ENCODE measurements around the gene NUFIP1.
A peak's percentile ranks its signal among the peaks of the same experiment; 100 is the strongest.
"Not testable (repeated sequence)": the region's sequence is repeated elsewhere in the genome, so short reads cannot be mapped to it uniquely, and the experiment has no call there.

Gene NUFIP1

DNA sequence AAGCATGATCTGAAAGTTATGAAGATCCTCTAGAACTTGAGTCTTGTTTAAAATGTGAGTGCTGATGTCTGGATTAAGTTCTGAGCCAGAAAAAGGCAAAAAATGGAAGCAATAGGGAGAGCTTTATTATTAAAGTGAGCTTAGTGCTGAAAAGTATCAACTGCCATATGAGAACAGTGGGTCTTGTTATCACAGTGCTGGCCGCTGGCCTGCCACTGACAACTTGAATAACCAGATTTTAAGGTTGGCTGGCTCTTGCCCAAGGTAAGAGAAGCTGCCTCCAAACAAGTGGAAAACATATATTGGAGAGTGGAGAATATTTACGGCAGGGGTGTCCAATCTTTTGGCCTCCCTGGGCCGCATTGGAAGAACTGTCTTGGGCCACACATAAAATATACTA, 33.9 kb downstream of the NUFIP1 start:
- DNase-seq (ENCODE audit: low spot score in 2 of 2) (no peak), ATAC-seq (replicated peaks; ENCODE audit: extremely low read depth, poor library complexity, severe bottlenecking) (no peak)
- peaks cover 8% of the 10 kb centered on the region for H3K36me3 Mint-ChIP-seq (ENCODE audit: insufficient read depth)
- no peaks in the 10 kb centered on the region for H3K9me3 Mint-ChIP-seq
- no peaks in the 10 kb centered on the region for H3K4me1 Mint-ChIP-seq
- H3K4me3 Mint-ChIP-seq = no peak overlapping the region
- H3K27ac Mint-ChIP-seq (ENCODE audit: low read depth) = no peak overlapping the region
- no peaks in the 10 kb centered on the region for H3K27me3 Mint-ChIP-seq

DNA sequence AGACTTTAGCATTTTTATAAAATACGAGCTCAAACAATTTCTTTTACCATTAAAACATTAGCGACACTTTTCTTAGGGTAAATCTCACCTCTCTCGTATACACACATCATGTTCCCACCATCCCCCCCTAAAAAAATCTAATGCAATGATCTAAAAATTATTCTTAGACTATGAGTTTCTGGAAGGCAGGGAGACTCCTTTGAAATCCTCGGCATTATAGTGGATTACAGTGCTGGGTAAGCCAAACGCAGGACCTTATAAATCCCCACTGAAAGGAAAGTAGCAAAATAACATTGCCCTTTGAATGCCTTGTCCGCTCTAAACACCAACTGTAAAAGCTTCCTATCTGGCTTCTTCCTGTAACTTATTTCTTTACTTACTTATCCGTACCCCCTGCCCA, 35.0 kb downstream of the NUFIP1 start:
- Mint-ChIP-seq H3K9me3 (no peaks in the 10 kb centered on the region), H3K4me1 (no peaks in the 10 kb centered on the region), H3K27ac (ENCODE audit: low read depth) (no peak overlapping the region), H3K27me3 (no peaks in the 10 kb centered on the region), H3K4me3 (no peak overlapping the region), H3K36me3 (ENCODE audit: insufficient read depth) (peaks cover 10% of the 10 kb centered on the region)
- DNase-seq (ENCODE audit: low spot score in 2 of 2) = no peak
- ATAC-seq (replicated peaks; ENCODE audit: extremely low read depth, poor library complexity, severe bottlenecking) = no peak

DNA sequence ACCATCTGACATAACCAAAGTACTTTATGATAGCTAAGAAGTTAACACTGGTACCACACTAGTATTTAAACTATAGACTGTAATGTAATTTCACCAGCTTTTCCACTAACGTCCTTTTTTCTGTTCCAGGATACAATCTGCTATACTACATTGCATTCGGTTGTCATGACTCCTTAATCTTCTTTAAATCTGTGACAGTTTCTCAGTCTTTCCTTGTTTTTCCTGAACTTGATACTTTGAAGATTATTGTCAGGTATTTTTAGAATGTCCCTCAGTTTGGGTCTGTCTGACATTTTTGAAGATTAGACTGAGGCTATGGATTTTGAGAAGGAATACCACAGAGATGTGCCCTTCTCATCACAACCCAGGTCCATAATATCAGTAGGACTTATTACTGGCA, 36.6 kb downstream of the NUFIP1 start:
- Mint-ChIP-seq H3K36me3 (ENCODE audit: insufficient read depth) (peaks cover 10% of the 10 kb centered on the region), H3K9me3 (no peaks in the 10 kb centered on the region), H3K27me3 (no peaks in the 10 kb centered on the region), H3K4me1 (no peaks in the 10 kb centered on the region), H3K4me3 (no peak overlapping the region), H3K27ac (ENCODE audit: low read depth) (no peak overlapping the region)
- DNase-seq (ENCODE audit: low spot score in 2 of 2) = no peak
- ATAC-seq (replicated peaks; ENCODE audit: extremely low read depth, poor library complexity, severe bottlenecking) = no peak

DNA sequence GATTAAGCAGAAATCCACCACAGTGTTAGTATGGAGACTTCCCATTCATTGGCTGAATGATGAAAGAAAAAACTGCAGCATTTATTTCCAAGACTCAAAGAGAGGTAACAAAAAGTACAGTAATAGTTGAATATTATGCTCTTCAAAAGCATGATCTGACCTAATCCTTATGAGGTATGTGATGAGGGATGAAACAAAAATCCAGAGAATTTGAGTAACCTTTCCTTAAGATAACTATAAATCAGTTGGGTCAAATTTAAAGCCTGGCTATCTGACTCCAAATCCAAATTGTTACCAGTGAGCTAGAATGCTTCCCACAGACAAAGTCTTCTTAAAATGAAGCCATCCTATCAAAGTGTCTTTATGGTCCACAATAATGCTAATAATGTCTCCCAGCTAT, 38.1 kb downstream of the NUFIP1 start:
- Mint-ChIP-seq H3K4me1 (no peaks in the 10 kb centered on the region), H3K4me3 (no peak overlapping the region), H3K9me3 (no peaks in the 10 kb centered on the region), H3K36me3 (ENCODE audit: insufficient read depth) (peaks cover 10% of the 10 kb centered on the region), H3K27me3 (no peaks in the 10 kb centered on the region), H3K27ac (ENCODE audit: low read depth) (no peak overlapping the region)
- no peak for DNase-seq (ENCODE audit: low spot score in 2 of 2)
- no peak for ATAC-seq (replicated peaks; ENCODE audit: extremely low read depth, poor library complexity, severe bottlenecking)

DNA sequence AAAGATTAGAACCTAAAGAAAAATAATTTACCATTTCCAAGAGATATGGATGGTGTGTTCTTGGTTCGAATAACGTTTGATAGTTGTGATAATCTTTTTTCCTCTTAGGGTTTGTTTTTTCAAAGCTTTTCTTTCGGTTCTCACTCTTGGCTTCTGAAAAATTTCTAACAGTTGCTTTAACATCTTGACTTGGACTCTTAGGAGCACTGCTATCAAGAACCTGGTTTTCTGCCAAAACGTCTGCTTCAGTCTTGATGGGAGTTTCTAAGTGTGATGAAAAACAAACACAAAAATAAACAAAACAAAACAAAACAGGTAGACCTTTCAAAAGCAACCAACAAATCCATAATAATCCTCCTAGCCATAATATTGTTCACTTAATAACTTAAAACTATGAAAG, 45.9 kb downstream of the NUFIP1 start:
- DNase-seq (ENCODE audit: low spot score in 2 of 2); H3K4me1 Mint-ChIP-seq; H3K4me3 Mint-ChIP-seq; H3K27ac Mint-ChIP-seq (ENCODE audit: low read depth); H3K27me3 Mint-ChIP-seq; ATAC-seq (replicated peaks; ENCODE audit: extremely low read depth, poor library complexity, severe bottlenecking); H3K9me3 Mint-ChIP-seq: not testable (repeated sequence)
- peaks cover 13% of the 10 kb centered on the region for H3K36me3 Mint-ChIP-seq (ENCODE audit: insufficient read depth)

DNA sequence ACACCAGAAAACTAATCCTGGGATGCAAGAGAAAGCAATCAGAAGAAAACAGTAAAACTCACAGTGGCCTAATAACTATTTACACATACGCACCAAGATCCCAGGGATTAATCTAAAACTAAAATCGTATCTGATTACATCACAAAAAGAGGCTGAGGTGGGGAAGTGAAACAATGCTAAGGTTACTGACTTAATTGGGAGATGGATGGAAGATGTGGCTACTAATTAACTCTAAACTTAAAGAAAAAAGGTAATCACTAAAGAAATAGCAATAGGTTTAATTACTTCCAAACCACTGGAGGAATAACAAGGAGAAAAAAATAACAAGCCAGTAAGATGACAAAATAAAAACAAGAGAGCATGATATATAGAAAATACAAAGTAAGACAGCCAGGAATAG, 50.4 kb downstream of the NUFIP1 start:
- ATAC-seq (replicated peaks; ENCODE audit: extremely low read depth, poor library complexity, severe bottlenecking) (no peak), DNase-seq (ENCODE audit: low spot score in 2 of 2) (no peak)
- Mint-ChIP-seq H3K4me3 (no peak overlapping the region), H3K27ac (ENCODE audit: low read depth) (peak overlapping the region; percentile 2), H3K27me3 (no peaks in the 10 kb centered on the region), H3K36me3 (ENCODE audit: insufficient read depth) (peaks cover 12% of the 10 kb centered on the region), H3K9me3 (no peaks in the 10 kb centered on the region), H3K4me1 (no peaks in the 10 kb centered on the region)

DNA sequence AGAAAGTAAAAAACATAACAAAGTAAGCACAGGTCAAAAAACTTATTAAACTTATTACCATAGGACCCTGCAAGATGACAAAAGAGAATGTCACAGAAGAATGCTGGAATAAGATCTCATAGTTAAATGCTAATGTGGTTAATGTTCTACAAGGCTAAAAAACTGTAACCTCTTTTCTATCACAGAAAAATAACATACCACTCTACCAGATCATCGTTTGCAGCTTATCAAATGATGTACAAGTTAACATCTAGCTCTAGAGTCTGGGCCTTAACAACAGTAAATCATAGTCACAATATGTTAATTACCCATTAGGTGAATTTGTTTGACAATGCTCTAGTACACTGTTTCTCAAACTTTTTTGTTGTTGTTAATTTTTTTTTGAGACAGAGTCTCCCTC, 53.0 kb downstream of the NUFIP1 start:
- H3K4me3 Mint-ChIP-seq = no peak overlapping the region
- no peaks in the 10 kb centered on the region for H3K9me3 Mint-ChIP-seq
- H3K27me3 Mint-ChIP-seq = peaks cover 3% of the 10 kb centered on the region
- peaks cover 3% of the 10 kb centered on the region for H3K36me3 Mint-ChIP-seq (ENCODE audit: insufficient read depth)
- ATAC-seq (replicated peaks; ENCODE audit: extremely low read depth, poor library complexity, severe bottlenecking) (no peak), DNase-seq (ENCODE audit: low spot score in 2 of 2) (no peak)
- H3K27ac Mint-ChIP-seq (ENCODE audit: low read depth) = no peak overlapping the region
- H3K4me1 Mint-ChIP-seq = no peaks in the 10 kb centered on the region

DNA sequence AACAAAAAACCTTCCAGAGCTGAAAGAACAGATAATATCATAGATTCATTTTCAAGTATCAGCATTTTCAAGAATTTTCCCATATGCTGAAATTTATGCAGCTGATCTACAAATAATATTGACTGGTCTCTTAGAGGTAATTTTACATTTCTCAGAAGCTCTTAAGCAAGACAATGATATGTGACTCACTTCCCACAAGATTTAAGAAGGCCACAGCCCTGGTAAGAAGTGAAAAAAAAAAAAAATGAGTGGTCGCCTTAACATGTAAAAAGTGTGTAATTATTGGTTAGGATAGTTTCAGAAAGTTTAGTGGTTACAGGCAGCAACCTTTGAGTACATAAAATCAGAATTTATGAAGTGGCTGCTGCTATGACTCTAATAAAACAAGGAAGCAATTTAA, 54.5 kb downstream of the NUFIP1 start:
- Mint-ChIP-seq H3K9me3 (no peaks in the 10 kb centered on the region), H3K4me3 (no peak overlapping the region), H3K27me3 (peaks cover 19% of the 10 kb centered on the region), H3K4me1 (no peaks in the 10 kb centered on the region), H3K36me3 (ENCODE audit: insufficient read depth) (no peaks in the 10 kb centered on the region), H3K27ac (ENCODE audit: low read depth) (no peak overlapping the region)
- ATAC-seq (replicated peaks; ENCODE audit: extremely low read depth, poor library complexity, severe bottlenecking) (no peak), DNase-seq (ENCODE audit: low spot score in 2 of 2) (no peak)

DNA sequence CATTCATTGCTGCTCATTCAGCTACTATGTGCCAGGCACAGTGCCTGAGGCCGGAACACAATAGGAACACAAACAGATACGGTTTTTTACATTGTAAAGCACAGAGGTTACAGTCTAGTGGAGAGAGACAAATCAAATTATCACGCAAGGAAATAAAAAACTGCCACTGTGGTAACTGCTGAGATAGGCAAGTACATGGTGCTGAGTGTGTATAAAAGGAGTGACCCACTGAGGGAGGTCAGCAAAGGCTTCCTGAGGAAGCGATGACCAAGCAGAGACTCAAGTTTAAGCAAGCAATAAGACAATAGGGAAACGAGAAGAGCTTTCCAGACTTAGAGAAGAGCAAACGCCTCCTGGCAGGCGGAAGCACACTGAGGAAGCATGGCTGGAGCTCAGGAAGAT, 56.4 kb downstream of the NUFIP1 start:
- Mint-ChIP-seq H3K4me1 (no peaks in the 10 kb centered on the region), H3K27me3 (peaks cover 20% of the 10 kb centered on the region), H3K36me3 (ENCODE audit: insufficient read depth) (no peaks in the 10 kb centered on the region), H3K27ac (ENCODE audit: low read depth) (no peak overlapping the region), H3K9me3 (no peaks in the 10 kb centered on the region), H3K4me3 (no peak overlapping the region)
- no peak for DNase-seq (ENCODE audit: low spot score in 2 of 2)
- no peak for ATAC-seq (replicated peaks; ENCODE audit: extremely low read depth, poor library complexity, severe bottlenecking)

DNA sequence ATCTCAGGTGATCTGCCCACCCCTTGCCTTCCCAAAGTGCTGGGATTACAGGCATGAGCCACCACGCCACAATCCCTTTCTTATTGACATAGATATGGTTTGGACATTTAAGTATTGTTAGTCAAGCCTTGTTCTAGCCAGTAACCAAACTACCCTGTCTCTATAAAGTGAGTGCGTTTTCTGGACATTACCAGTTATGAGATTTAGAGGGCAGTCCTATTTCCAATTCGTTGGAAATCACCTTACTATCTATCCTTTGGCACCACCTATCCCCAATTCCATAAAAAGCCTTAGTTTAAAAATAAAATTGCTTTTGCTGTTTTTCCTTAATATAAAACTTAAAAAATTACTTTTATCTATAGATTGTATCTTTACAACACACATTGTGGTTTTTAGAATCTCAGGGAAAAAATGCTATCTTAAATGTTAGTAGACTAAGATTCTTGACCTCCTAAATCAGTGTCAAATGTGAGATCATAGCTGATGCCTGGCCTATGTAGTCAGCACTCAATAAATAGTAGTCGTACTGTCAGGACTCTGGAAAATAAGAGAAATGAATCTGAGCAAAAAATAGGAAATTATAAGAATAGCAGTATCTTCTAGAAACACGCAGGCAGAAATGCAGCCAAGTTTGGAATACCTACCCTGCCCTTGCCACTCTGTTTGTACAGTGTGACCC, 57.0 kb downstream of the NUFIP1 start:
- H3K4me3 Mint-ChIP-seq = no peak overlapping the region
- no peaks in the 10 kb centered on the region for H3K4me1 Mint-ChIP-seq
- peaks cover 26% of the 10 kb centered on the region for H3K27me3 Mint-ChIP-seq
- H3K27ac Mint-ChIP-seq (ENCODE audit: low read depth) = no peak overlapping the region
- ATAC-seq (replicated peaks; ENCODE audit: extremely low read depth, poor library complexity, severe bottlenecking) (no peak), DNase-seq (ENCODE audit: low spot score in 2 of 2) (no peak)
- no peaks in the 10 kb centered on the region for H3K36me3 Mint-ChIP-seq (ENCODE audit: insufficient read depth)
- H3K9me3 Mint-ChIP-seq = no peaks in the 10 kb centered on the region

DNA sequence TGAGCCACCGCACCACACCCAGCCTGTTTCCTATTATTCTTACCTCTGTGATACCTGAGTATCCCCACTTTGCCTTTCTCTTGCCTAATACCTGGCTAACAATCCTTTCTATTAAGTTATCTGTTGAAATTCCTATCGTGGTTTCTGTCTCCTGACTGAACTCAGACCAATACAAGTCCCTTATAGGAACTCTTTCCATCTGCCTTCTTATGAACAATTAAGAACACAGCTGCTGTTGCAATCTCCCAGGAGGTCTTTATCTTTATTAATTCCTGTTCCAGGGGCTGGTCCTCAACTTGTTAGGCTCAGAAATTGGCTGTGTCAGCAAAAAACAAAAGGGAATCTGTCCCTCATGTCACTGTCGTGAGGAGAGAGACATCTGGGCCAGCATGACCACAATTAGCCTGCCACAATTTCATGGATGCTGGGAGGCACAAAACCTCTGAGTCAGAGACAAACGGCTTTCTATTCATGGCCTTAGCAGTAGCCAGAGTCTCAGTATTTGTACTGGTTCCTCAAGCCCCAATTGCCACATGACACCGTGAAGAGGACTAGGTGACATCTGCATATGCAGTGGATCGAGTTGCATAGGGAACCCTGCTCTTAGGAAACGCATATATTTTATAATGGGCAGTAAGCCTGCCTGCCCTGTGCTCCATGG, 58.2 kb downstream of the NUFIP1 start:
- no peaks in the 10 kb centered on the region for H3K9me3 Mint-ChIP-seq
- no peak overlapping the region for H3K4me3 Mint-ChIP-seq
- no peak for DNase-seq (ENCODE audit: low spot score in 2 of 2)
- H3K27ac Mint-ChIP-seq (ENCODE audit: low read depth) = no peak overlapping the region
- no peaks in the 10 kb centered on the region for H3K36me3 Mint-ChIP-seq (ENCODE audit: insufficient read depth)
- peaks cover 37% of the 10 kb centered on the region for H3K27me3 Mint-ChIP-seq
- H3K4me1 Mint-ChIP-seq = no peaks in the 10 kb centered on the region
- ATAC-seq (replicated peaks; ENCODE audit: extremely low read depth, poor library complexity, severe bottlenecking) = no peak

DNA sequence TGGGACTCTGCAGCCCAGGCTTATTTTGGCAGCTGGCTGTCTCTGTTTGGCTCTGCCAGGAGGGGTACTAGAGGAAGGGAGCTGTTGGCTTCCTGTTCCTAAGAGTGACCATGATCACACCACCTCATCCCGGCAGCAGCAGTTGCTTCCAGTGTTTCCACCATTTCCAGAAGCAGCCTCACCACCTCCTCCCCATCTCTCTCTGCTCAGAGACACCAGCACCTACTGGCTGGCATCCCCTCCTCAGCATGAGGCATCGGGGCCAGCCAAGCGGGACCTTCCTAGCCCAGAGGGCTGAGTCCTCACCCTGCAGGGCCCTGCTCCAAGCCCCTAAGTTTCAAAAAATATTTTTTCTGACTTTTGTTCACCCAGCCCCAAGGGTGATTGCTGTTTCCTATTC, 59.0 kb downstream of the NUFIP1 start:
- Mint-ChIP-seq H3K27me3 (peaks cover 45% of the 10 kb centered on the region), H3K36me3 (ENCODE audit: insufficient read depth) (no peaks in the 10 kb centered on the region), H3K4me3 (no peak overlapping the region), H3K27ac (ENCODE audit: low read depth) (no peak overlapping the region), H3K4me1 (no peaks in the 10 kb centered on the region), H3K9me3 (no peaks in the 10 kb centered on the region)
- DNase-seq (ENCODE audit: low spot score in 2 of 2) (no peak), ATAC-seq (replicated peaks; ENCODE audit: extremely low read depth, poor library complexity, severe bottlenecking) (no peak)

DNA sequence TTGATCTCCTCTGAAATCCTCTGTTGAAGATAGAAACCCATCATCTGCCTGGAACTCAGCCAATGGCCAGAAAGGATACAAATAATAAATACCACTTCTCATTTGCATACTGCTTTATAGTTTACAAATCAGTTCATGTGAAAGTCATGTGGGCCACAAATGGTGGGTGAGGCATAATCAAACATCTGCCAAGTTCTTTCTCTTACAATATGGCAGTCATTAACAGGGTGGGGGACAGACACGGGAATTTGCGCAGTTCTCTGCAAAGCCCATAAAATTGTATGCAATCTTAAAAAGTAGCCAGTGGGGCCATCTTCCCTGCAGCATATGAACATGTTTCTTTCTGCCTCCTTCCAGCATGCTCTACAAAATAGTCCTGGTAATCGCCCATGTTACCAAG, 59.6 kb downstream of the NUFIP1 start:
- Mint-ChIP-seq H3K27me3 (peaks cover 51% of the 10 kb centered on the region), H3K9me3 (no peaks in the 10 kb centered on the region), H3K36me3 (ENCODE audit: insufficient read depth) (no peaks in the 10 kb centered on the region), H3K4me1 (no peaks in the 10 kb centered on the region), H3K27ac (ENCODE audit: low read depth) (no peak overlapping the region), H3K4me3 (no peak overlapping the region)
- ATAC-seq (replicated peaks; ENCODE audit: extremely low read depth, poor library complexity, severe bottlenecking) (no peak), DNase-seq (ENCODE audit: low spot score in 2 of 2) (no peak)
